ENCODE results near the gene RNASEH2C. TPM values are rescaled to one million over a fixed set of nuclear protein-coding genes. Genes with fewer than 3 reads are reported as not detected.
"Not testable (repeated sequence)": the region's sequence is repeated elsewhere in the genome, so short reads cannot be mapped to it uniquely, and the experiment has no call there.

Gene RNASEH2C
- total RNA-seq: 100 to 1,000 TPM in 1 of 4 donors, 10 to 100 TPM in 3; 36.5 to 101 (median 62.4) TPM

GRCh38 chr11:65720211-65720934 is at the start of gene RNASEH2C:
TSS of gene RNASEH2C (minus strand) at chr11:65720798. CDS start at chr11:65720758, 40 bp downstream.
- DNase-seq (peak; percentile 60 to 75), ATAC-seq (peak; percentile 96 to 98)
- peak; percentile 87 to 92 for TF ChIP-seq POLR2A (IDR thresholded peaks at IDR 0.05)
- peak in 1 of 5 experiments; percentile 18 for TF ChIP-seq CTCF (IDR thresholded peaks at IDR 0.05 in 4 of 5, conservative IDR thresholded peaks at IDR 0.05 in 1 of 5)
- H3K27ac ChIP-seq: peak within 1 kb of the TSS; percentile 81 to 89 (median 86)
- H3K9me3 ChIP-seq: no peaks in the 10 kb centered on the region
- H3K4me3 ChIP-seq: peak within 1 kb of the TSS; percentile 86 to 92 (median 87)
- peaks cover 16 to 18% of the 10 kb centered on the region in 2 donors for H3K4me1 ChIP-seq
- in situ Hi-C loops (cut with MboI; ENCODE audit: low sequenced_read_pairs in 4 of 4) (loop anchor here in 2 of 4 donors (25.0 kb wide), 1 partner anchor 267 kb away; no protein-coding TSS in a partner anchor), intact Hi-C loops (cut with DNase I; ENCODE audit: low total_unique reads) (loop anchor here (1.0 kb wide), 1 partner anchor 8 kb away; the partner anchor contains the start of gene KAT5)
- H3K36me3 ChIP-seq: peaks cover 0 to 42% of the 10 kb centered on the region in 2 donors
- H3K27me3 ChIP-seq: no peaks in the 10 kb centered on the region

- H3K9me3 ChIP-seq; H3K4me1 ChIP-seq; intact Hi-C loops (cut with DNase I; ENCODE audit: low total_unique reads); ATAC-seq; H3K36me3 ChIP-seq; H3K27me3 ChIP-seq; H3K4me3 ChIP-seq; DNase-seq; H3K27ac ChIP-seq; in situ Hi-C loops (cut with MboI; ENCODE audit: low sequenced_read_pairs in 4 of 4): not testable (repeated sequence)
These were observed 47.2 kb upstream of the RNASEH2C start for GRCh38 chr11:65767806-65768205.

GRCh38 chr11:65767406-65767805 is 46.8 kb upstream of the RNASEH2C start:
- Histone ChIP-seq H3K27ac (no peak overlapping the region), H3K4me3 (no peak overlapping the region), H3K4me1 (peaks cover 0 to 4% of the 10 kb centered on the region in 2 donors), H3K27me3 (no peaks in the 10 kb centered on the region), H3K9me3 (no peaks in the 10 kb centered on the region), H3K36me3 (no peaks in the 10 kb centered on the region)
- DNase-seq (no peak), ATAC-seq (no peak)
- in situ Hi-C loops (cut with MboI; ENCODE audit: low sequenced_read_pairs in 4 of 4) (no loop called here), intact Hi-C loops (cut with DNase I; ENCODE audit: low total_unique reads) (no loop called here)
- TF ChIP-seq POLR2A (IDR thresholded peaks at IDR 0.05) (no peak), CTCF (IDR thresholded peaks at IDR 0.05 in 4 of 5, conservative IDR thresholded peaks at IDR 0.05 in 1 of 5) (no peak)

GRCh38 chr11:65766535-65766934 is 45.9 kb upstream of the RNASEH2C start:
- DNase-seq (no peak), ATAC-seq (no peak)
- Histone ChIP-seq H3K4me1 (peaks cover 0 to 4% of the 10 kb centered on the region in 2 donors), H3K9me3 (no peaks in the 10 kb centered on the region), H3K27ac (no peak overlapping the region), H3K36me3 (no peaks in the 10 kb centered on the region), H3K4me3 (no peak overlapping the region), H3K27me3 (no peaks in the 10 kb centered on the region)
- intact Hi-C loops (cut with DNase I; ENCODE audit: low total_unique reads): no loop called here
- TF ChIP-seq CTCF (IDR thresholded peaks at IDR 0.05 in 4 of 5, conservative IDR thresholded peaks at IDR 0.05 in 1 of 5): no peak
- no peak for TF ChIP-seq POLR2A (IDR thresholded peaks at IDR 0.05)
- in situ Hi-C loops (cut with MboI; ENCODE audit: low sequenced_read_pairs in 4 of 4): no loop called here

GRCh38 chr11:65764434-65764833 is 43.8 kb upstream of the RNASEH2C start:
- H3K9me3 ChIP-seq: no peaks in the 10 kb centered on the region
- no peaks in the 10 kb centered on the region for H3K4me1 ChIP-seq
- H3K36me3 ChIP-seq: no peaks in the 10 kb centered on the region
- no peak overlapping the region for H3K4me3 ChIP-seq
- TF ChIP-seq POLR2A (IDR thresholded peaks at IDR 0.05): no peak
- TF ChIP-seq CTCF (IDR thresholded peaks at IDR 0.05 in 4 of 5, conservative IDR thresholded peaks at IDR 0.05 in 1 of 5): no peak
- intact Hi-C loops (cut with DNase I; ENCODE audit: low total_unique reads): no loop called here
- in situ Hi-C loops (cut with MboI; ENCODE audit: low sequenced_read_pairs in 4 of 4): no loop called here
- no peak overlapping the region for H3K27ac ChIP-seq
- peaks cover 0 to 3% (median 0%) of the 10 kb centered on the region in 3 donors for H3K27me3 ChIP-seq
- ATAC-seq (no peak), DNase-seq (no peak)

GRCh38 chr11:65762816-65763215 is 42.2 kb upstream of the RNASEH2C start:
- ATAC-seq; H3K27ac ChIP-seq; H3K9me3 ChIP-seq; H3K4me3 ChIP-seq; H3K36me3 ChIP-seq; intact Hi-C loops (cut with DNase I; ENCODE audit: low total_unique reads); in situ Hi-C loops (cut with MboI; ENCODE audit: low sequenced_read_pairs in 4 of 4); H3K4me1 ChIP-seq; H3K27me3 ChIP-seq; DNase-seq: not testable (repeated sequence)

GRCh38 chr11:65762169-65762568 is 41.6 kb upstream of the RNASEH2C start:
- H3K27ac ChIP-seq; H3K27me3 ChIP-seq; H3K9me3 ChIP-seq; H3K36me3 ChIP-seq; H3K4me1 ChIP-seq; DNase-seq; in situ Hi-C loops (cut with MboI; ENCODE audit: low sequenced_read_pairs in 4 of 4); H3K4me3 ChIP-seq; intact Hi-C loops (cut with DNase I; ENCODE audit: low total_unique reads); ATAC-seq: not testable (repeated sequence)

Measured in gastrocnemius medialis (tissue), 4 donors.